ENCODE results near the gene GLRA1.

The GLRA1 gene

DNA sequence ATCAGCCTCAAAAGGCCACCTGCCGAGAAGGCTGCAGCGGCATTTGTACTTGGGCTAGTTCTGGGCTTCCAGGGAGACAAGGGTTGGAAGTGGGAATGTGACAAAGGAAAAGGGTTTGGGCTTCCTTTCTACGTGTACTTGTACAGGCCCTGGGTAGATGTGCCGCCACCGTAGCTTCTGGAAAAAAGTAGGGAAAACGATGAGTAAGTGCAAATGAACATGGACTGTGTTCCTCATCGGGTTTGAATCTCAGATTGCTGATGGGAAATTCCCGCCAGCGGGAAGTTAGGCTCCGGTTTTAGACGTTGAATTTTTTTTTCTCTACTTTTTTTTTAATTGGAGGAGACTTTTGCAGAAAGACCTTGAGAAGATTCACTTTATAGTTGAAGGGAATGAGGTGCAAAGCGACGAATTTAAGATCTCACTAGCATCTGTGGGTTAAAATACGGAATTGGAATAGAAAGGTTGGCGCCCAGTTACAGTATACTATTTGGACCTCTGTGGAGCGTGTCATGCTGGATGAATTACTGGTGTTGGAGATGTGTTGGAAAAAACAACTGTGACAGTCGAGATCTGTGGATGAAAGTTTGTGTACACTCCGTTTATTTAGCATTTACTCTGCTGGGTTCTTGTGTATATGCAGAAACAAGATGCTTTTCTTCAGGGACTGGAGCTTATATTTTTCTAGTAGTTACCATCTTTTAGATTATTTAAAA is 151.6 kb downstream of the GLRA1 start:
- no peak for DNase-seq (ENCODE audit: low read depth)

All from stimulated activated CD8-positive, alpha-beta memory T cell treated with anti-CD3 and anti-CD28 coated beads, Interleukin-15, amount 100 ng/mL, for 1 hour (primary cell).